HEK293 (cell line): ENCODE measurements around the gene KCNV2.

Experiments used
- CTCF ChIA-PET: fragments of 350-600 bp; formaldehyde crosslinking; extraction: SDS; loops from one replicate; lab custom pipeline; 2021; ENCODE audit warnings: antibody characterized with exemption; lab: Yijun Ruan, JAX
- POLR2A ChIA-PET: fragments of 300-600 bp; formaldehyde crosslinking; extraction: SDS; loops from one replicate; lab custom pipeline; 2020; ENCODE audit warnings: antibody characterized with exemption, inconsistent platforms; lab: Yijun Ruan, JAX
- H3K27ac ChIP-seq: fragments of 200-500 bp; sonication (Bioruptor generic); 2 replicates; pipeline ENCODE4 v1.5.1; 2014; ENCODE audit warnings: low read depth, low read length, control low read depth, inconsistent platforms; ENCODE audit errors: extremely low read depth
- H3K36me3 ChIP-seq, 2 experiments: fragments of 200-500 bp in 1 of 2; sonication (Bioruptor generic) in 1 of 2; 1 replicate in 1 of 2; 2 replicates in 1 of 2; pipeline ENCODE4 v1.5.1; 2014 to 2017; ENCODE audit warnings: inconsistent platforms in 2 of 2, low read length in 2 of 2; ENCODE audit not compliant: control insufficient read depth in 2 of 2, insufficient read depth in 1 of 2
- H3K4me1 ChIP-seq: fragments of 200-500 bp; sonication (Bioruptor generic); 2 replicates; pipeline ENCODE4 v1.5.1; 2014; ENCODE audit warnings: mild to moderate bottlenecking, low read length, inconsistent platforms; ENCODE audit not compliant: control insufficient read depth, insufficient read depth
- H3K4me3 ChIP-seq: 2 replicates; pipeline ENCODE4 v1.5.1; 2011; ENCODE audit warnings: low read depth, mild to moderate bottlenecking, control low read depth, low read length, moderate library complexity
- H3K9me3 ChIP-seq: fragments of 200-500 bp; sonication (Bioruptor generic); 2 replicates; pipeline ENCODE4 v1.5.1; 2014; ENCODE audit warnings: low read depth, low read length, inconsistent platforms; ENCODE audit not compliant: control insufficient read depth, insufficient read depth
- BCL11A ChIP-seq: fragments of 450-650 bp; formaldehyde crosslinking; IDR thresholded peaks from 2 replicates; pipeline ENCODE4 v1.5.1; 2016; ENCODE audit warnings: low read depth, missing biosample characterization, missing genetic modification characterization
- BCL11B ChIP-seq: fragments of 450-650 bp; formaldehyde crosslinking; IDR thresholded peaks from 2 replicates; pipeline ENCODE4 v1.5.1; 2016; ENCODE audit warnings: low read depth, missing biosample characterization, missing genetic modification characterization
- GLIS1 ChIP-seq: fragments of 450-650 bp; formaldehyde crosslinking; IDR thresholded peaks from 2 replicates; pipeline ENCODE4 v1.5.1; 2016; ENCODE audit warnings: missing biosample characterization, missing genetic modification characterization
- KLF8 ChIP-seq: fragments of 450-650 bp; formaldehyde crosslinking; IDR thresholded peaks from 2 replicates; pipeline ENCODE4 v1.5.1; 2016; ENCODE audit warnings: missing biosample characterization, missing genetic modification characterization
- OSR2 ChIP-seq: fragments of 450-650 bp; formaldehyde crosslinking; IDR thresholded peaks from 2 replicates; pipeline ENCODE4 v1.5.1; 2016; ENCODE audit warnings: missing biosample characterization, missing genetic modification characterization
- ZBTB1 ChIP-seq: fragments of 450-650 bp; formaldehyde crosslinking; IDR thresholded peaks from 2 replicates; pipeline ENCODE4 v1.5.1; 2016; ENCODE audit warnings: missing biosample characterization, missing genetic modification characterization
- ZBTB10 ChIP-seq: fragments of 450-650 bp; formaldehyde crosslinking; IDR thresholded peaks from 2 replicates; pipeline ENCODE4 v1.5.1; 2016; ENCODE audit warnings: missing biosample characterization, missing genetic modification characterization
- ZEB2 ChIP-seq: fragments of 450-650 bp; formaldehyde crosslinking; IDR thresholded peaks from 2 replicates; pipeline ENCODE4 v1.5.1; 2016; ENCODE audit warnings: missing biosample characterization, missing genetic modification characterization
- ZFP69B ChIP-seq: fragments of 450-650 bp; formaldehyde crosslinking; IDR thresholded peaks from 2 replicates; pipeline ENCODE4 v1.5.1; 2016; ENCODE audit warnings: missing biosample characterization, missing genetic modification characterization
- ZIC2 ChIP-seq: fragments of 450-650 bp; formaldehyde crosslinking; IDR thresholded peaks from 2 replicates; pipeline ENCODE4 v1.5.1; 2016; ENCODE audit warnings: missing biosample characterization, missing genetic modification characterization
- ZNF184 ChIP-seq: fragments of 450-650 bp; IDR thresholded peaks from 2 replicates; pipeline ENCODE4 v1.5.1; 2018; ENCODE audit warnings: missing biosample characterization, mild to moderate bottlenecking, missing genetic modification characterization
- ZNF211 ChIP-seq: fragments of 450-650 bp; formaldehyde crosslinking; IDR thresholded peaks from 2 replicates; pipeline ENCODE4 v1.5.1; 2016; ENCODE audit warnings: low read depth, missing biosample characterization, missing genetic modification characterization
- ZNF239 ChIP-seq: fragments of 450-650 bp; formaldehyde crosslinking; IDR thresholded peaks from 2 replicates; pipeline ENCODE4 v1.5.1; 2016; ENCODE audit warnings: missing biosample characterization, missing genetic modification characterization
- ZNF398 ChIP-seq: fragments of 450-650 bp; formaldehyde crosslinking; IDR thresholded peaks from 2 replicates; pipeline ENCODE4 v1.5.1; 2017; ENCODE audit warnings: missing biosample characterization, missing genetic modification characterization
- ZNF433 ChIP-seq: fragments of 450-650 bp; formaldehyde crosslinking; IDR thresholded peaks from 2 replicates; pipeline ENCODE4 v1.5.1; 2016; ENCODE audit warnings: missing biosample characterization, missing genetic modification characterization, low read depth
- ZNF48 ChIP-seq: fragments of 450-650 bp; formaldehyde crosslinking; IDR thresholded peaks from 2 replicates; pipeline ENCODE4 v1.5.1; 2016; ENCODE audit warnings: missing biosample characterization, missing genetic modification characterization
- ZNF629 ChIP-seq: fragments of 450-650 bp; formaldehyde crosslinking; IDR thresholded peaks from 2 replicates; pipeline ENCODE4 v1.5.1; 2017; ENCODE audit warnings: missing biosample characterization, missing genetic modification characterization
- ZNF658 ChIP-seq: fragments of 450-650 bp; formaldehyde crosslinking; IDR thresholded peaks from 2 replicates; pipeline ENCODE4; 2016; ENCODE audit warnings: missing biosample characterization, missing genetic modification characterization
- ZNF677 ChIP-seq: fragments of 450-650 bp; IDR thresholded peaks from 2 replicates; pipeline ENCODE4 v1.5.0; 2018; ENCODE audit warnings: missing biosample characterization, mild to moderate bottlenecking, missing genetic modification characterization, moderate library complexity
- ZNF707 ChIP-seq: fragments of 450-650 bp; formaldehyde crosslinking; IDR thresholded peaks from 2 replicates; pipeline ENCODE4 v1.5.1; 2016; ENCODE audit warnings: missing biosample characterization, missing genetic modification characterization
- ZNF76 ChIP-seq: fragments of 450-650 bp; formaldehyde crosslinking; IDR thresholded peaks from 2 replicates; pipeline ENCODE4; 2016; ENCODE audit warnings: low read depth, missing biosample characterization, missing genetic modification characterization, borderline replicate concordance
- ZNF785 ChIP-seq: fragments of 450-650 bp; formaldehyde crosslinking; IDR thresholded peaks from 2 replicates; pipeline ENCODE4 v1.5.1; 2016; ENCODE audit warnings: missing biosample characterization, missing genetic modification characterization
- ZNF830 ChIP-seq: fragments of 450-650 bp; IDR thresholded peaks from 2 replicates; pipeline ENCODE4 v1.5.0; 2018; ENCODE audit warnings: missing biosample characterization, missing genetic modification characterization, low read depth, mild to moderate bottlenecking, moderate library complexity
- ZSCAN18 ChIP-seq: fragments of 450-650 bp; formaldehyde crosslinking; IDR thresholded peaks from 2 replicates; pipeline ENCODE4 v1.5.1; 2016; ENCODE audit warnings: missing biosample characterization, missing genetic modification characterization
- ZSCAN23 ChIP-seq: fragments of 450-650 bp; formaldehyde crosslinking; IDR thresholded peaks from 2 replicates; pipeline ENCODE4 v1.5.1; 2016; ENCODE audit warnings: missing biosample characterization, missing genetic modification characterization

Gene KCNV2

GRCh38 chr9:2679011-2679410, 38.3 kb upstream of the KCNV2 start:
- H3K4me1 ChIP-seq, result no peaks in the 10 kb centered on the region

GRCh38 chr9:2681981-2682380, 35.3 kb upstream of the KCNV2 start:
- H3K4me1 ChIP-seq, result no peaks in the 10 kb centered on the region
- ChIA-PET POLR2A (no interaction called here), CTCF (no interaction called here)
- no peak overlapping the region for H3K27ac ChIP-seq
- no peaks in the 10 kb centered on the region for H3K9me3 ChIP-seq
- no peak for TF ChIP-seq ZNF76 (tag by site-specific recombination)
- no peak for TF ChIP-seq BCL11B (tag by site-specific recombination)
- TF ChIP-seq ZFP69B, result no peak
- no peak for TF ChIP-seq ZNF677 (tag by site-specific recombination)
- no peak for TF ChIP-seq ZNF629
- TF ChIP-seq ZNF211, result no peak
- TF ChIP-seq ZNF658, result no peak
- no peak for TF ChIP-seq ZNF433
- no peak for TF ChIP-seq ZNF398 (tag by site-specific recombination)
- TF ChIP-seq ZNF785, result no peak
- no peak for TF ChIP-seq KLF8 (tag by site-specific recombination)
- no peak for TF ChIP-seq ZNF48 (tag by site-specific recombination)
- TF ChIP-seq ZBTB1 (tag by site-specific recombination), result no peak
- TF ChIP-seq ZIC2 (tag by site-specific recombination), result no peak
- no peak for TF ChIP-seq ZNF707
- TF ChIP-seq BCL11A, result no peak
- TF ChIP-seq OSR2 (tag by site-specific recombination), result no peak
- TF ChIP-seq ZNF830 (tag by site-specific recombination), result no peak
- H3K36me3 ChIP-seq, result no peaks in the 10 kb centered on the region
- no peak overlapping the region for H3K4me3 ChIP-seq

More at GRCh38 chr9:2679011-2679410, 38.3 kb upstream of the KCNV2 start:
- Histone ChIP-seq H3K27ac (no peak overlapping the region), H3K4me3 (no peak overlapping the region), H3K9me3 (no peaks in the 10 kb centered on the region)
- ChIA-PET POLR2A (no interaction called here), CTCF (interaction anchor here (1.0 kb wide), 1 partner anchor 15 kb away, joined by 3 read pairs; no protein-coding TSS in a partner anchor)
- TF ChIP-seq ZEB2 (tag by site-specific recombination) (no peak), ZNF184 (no peak), ZBTB10 (tag by site-specific recombination) (no peak), ZNF239 (tag by site-specific recombination) (no peak), ZSCAN23 (no peak), ZSCAN18 (no peak), GLIS1 (no peak)
- TF ChIP-seq, all 188 proteins: peak for 0
- H3K36me3 ChIP-seq, result no peaks in the 10 kb centered on the region
